HS-27A (cell line): ENCODE measurements around the gene TEX261.

ENCODE experiments used
- DNase-seq: peaks from one replicate; pipeline ENCODE4 v3.0.0-alpha.2; 2012; ENCODE audit warnings: low read depth, missing footprints

Gene TEX261

GRCh38 chr2:70981866-70982810, 12.5 kb downstream of the TEX261 start:
- no peak for DNase-seq

DNA sequence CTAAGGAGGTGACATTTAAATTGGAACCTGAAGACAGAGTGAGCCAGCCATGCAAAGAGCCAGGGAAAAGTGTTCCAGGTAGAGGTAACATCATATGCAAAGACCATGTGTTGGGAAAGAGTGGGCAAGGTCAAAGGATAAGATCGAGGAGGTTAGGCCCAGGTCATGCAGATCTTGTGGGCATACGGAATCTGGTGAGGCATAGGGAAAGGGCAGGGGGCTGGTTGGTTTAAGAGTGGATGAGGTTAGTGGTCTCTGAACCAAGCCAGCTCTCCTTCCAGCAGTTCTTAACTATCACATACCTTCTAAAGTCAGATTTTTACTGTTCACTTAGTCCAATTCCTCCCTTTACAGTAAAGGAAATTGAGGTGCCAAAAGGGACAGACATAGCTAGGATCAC, 13.3 kb downstream of the TEX261 start:
- DNase-seq, result no peak

- DNase-seq, result no peak
Measured at GRCh38 chr2:70979626-70980025, 15.0 kb downstream of the TEX261 start.

GRCh38 chr2:70979180-70979488, 15.5 kb downstream of the TEX261 start:
- DNase-seq, result no peak

GRCh38 chr2:70978341-70979179, 16.1 kb downstream of the TEX261 start, which contains the start of gene ANKRD53:
Gene ANKRD53 (plus strand): TSS chr2:70978630. CDS start chr2:70978646, 16 bp downstream.
- DNase-seq, result no peak

DNA sequence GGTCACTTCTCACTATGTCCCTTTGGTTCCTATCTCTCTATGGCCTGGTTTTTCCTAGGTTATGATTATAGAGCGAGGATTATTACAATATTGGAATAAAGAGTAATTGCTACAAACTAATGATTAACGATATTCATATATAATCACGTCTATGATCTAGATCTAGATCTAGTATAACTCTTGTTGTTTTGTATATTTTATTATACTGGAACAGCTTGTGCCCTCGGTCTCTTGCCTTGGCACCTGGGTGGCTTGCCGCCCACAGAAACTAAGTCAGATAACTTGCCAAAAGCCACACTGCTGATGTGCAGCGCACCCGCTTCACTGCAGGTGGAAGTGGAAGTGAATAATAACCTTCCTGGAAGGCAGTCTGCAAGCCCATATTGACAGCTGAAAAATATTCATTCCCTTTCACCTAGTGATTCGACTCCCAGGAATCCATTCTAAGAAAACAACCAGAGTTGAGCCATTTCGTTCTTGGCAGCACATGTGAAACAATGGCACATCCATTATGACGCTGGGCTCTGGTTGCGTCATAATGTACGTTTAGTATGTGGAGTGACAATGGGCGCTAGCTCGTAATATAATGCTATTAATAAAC, 17.0 kb downstream of the TEX261 start:
- no peak for DNase-seq

- DNase-seq, result no peak
Measured at GRCh38 chr2:70975237-70975636, 19.4 kb downstream of the TEX261 start.

DNA sequence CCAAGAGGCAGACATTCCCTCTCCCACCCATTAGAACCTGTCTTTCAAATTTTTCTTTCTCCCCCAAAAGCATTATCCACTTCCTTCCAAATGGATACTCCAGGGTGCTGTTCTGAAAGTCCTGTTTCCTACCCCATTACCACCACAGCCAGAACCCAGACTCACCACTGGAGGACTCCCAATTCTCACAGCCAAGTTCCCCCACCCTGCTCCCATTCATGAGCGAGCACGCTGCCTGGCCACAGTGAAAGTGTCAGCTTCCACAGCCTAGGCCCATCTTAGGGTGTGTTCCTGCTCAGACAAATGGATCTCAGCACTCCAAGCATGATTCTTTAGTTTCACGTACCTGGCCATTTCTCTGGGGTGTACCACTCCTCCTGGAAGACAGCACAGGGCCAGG, 20.1 kb downstream of the TEX261 start:
- no peak for DNase-seq

DNA sequence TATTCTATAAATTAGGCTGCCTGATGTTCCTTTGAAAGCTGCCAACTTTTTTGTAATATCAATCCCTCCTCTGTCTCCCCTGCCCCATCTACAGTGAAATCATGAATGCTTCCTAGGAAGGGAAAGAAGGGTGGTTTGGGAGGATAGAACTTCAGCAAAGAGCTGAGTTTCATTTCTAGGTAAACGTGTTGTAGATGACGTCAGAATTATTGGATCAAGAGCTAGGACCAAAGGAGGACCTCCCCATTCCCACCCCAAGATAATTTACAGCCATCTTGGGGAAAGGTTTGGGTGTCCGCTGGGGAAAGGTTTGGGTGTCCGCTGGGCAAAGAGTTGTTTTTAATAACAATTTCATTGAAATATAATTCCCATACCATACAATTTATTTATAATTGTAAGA, 27.5 kb downstream of the TEX261 start:
- DNase-seq, result no peak

DNA sequence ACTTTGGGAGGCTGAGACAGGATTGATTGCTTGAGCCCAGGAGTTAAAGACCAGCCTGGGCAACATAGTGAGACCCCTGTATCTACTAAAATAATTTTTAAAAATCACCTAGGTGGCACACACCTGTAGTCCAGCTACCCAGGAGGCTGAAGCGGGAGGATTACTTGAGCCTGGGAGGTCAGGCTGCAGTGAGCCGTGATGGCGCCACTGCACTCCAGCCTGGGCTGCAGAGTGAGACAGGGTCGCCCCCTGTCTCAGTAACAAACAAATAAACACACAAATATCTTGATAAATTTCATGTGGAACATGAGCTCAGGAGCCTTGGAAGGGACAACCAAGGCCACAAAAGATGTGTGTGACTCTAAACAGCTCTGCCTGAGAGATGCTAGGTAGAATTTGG, 28.0 kb downstream of the TEX261 start:
- no peak for DNase-seq

DNA sequence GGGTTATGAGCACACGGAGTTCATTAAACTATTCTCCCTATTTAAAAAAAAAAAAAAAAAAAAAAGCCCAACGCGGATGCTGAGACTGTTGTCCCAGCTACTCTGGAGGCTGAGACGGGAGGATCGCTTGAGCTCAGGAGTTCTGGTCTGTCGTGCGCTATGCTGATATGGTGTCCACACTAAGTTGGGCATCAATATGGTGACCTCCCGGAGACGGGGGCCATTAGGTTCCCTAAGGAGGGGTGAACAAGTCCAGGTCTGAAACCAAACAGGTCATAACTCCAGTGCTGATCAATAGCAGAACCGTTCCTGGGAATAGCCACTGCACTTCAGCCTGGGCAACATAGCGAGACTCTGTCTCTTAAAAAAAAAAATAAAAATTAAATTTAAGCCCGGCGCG, 29.2 kb downstream of the TEX261 start:
- no peak for DNase-seq

- DNase-seq, result no peak
Measured at GRCh38 chr2:70964596-70965386, 29.9 kb downstream of the TEX261 start.

DNA sequence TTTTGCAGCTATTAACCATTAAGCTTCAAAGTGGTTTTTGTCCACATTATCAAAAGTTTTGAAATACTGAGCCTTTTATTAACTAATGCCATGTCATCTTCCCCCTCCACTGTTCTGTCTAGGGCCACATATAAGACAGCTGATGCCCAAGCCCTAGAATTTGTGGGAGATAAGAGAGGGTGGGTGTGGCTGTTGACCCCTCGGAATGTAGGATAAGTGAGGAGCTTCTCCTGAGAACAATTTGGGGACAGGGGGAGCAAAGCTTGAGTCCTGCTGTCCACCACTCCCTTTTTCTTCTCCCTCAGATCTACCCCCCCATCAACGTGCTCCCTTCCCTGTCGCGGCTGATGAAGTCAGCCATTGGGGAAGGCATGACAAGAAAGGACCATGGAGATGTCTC, 30.5 kb downstream of the TEX261 start:
- no peak for DNase-seq

- DNase-seq, result no peak
Measured at GRCh38 chr2:70962885-70963878, 31.5 kb downstream of the TEX261 start.

GRCh38 chr2:70962211-70962884, 32.3 kb downstream of the TEX261 start:
- DNase-seq, result no peak

DNA sequence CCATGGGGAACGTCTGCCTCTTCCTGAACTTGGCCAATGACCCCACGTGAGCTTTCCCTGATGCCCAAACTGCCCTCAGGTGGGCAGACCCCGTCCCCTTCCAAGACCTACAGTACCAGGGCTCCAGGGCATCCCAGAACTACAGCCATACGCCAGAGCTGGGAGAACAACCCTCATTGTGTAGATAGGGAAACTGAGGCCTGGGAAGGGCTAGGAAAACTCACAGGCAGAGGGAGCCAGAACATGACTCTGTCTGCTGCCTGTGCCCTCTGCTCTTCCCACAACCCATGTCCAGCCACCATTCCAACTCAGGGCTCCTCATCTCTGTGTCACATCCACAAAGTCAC, 33.1 kb downstream of the TEX261 start:
- no peak for DNase-seq

- no peak for DNase-seq
Measured at GRCh38 chr2:70960833-70961647, 33.6 kb downstream of the TEX261 start.

GRCh38 chr2:70959851-70960832, 34.5 kb downstream of the TEX261 start:
- DNase-seq, result no peak
